NCI-H146 (cell line): ENCODE measurements around the gene EFTUD2.
"Not testable (repeated sequence)": the region's sequence is repeated elsewhere in the genome, so short reads cannot be mapped to it uniquely, and the experiment has no call there.

ENCODE experiments used
- DNase-seq: peaks from one replicate; lab custom pipeline; 2025; lab: John Stamatoyannopoulos, UW

Gene EFTUD2

DNA sequence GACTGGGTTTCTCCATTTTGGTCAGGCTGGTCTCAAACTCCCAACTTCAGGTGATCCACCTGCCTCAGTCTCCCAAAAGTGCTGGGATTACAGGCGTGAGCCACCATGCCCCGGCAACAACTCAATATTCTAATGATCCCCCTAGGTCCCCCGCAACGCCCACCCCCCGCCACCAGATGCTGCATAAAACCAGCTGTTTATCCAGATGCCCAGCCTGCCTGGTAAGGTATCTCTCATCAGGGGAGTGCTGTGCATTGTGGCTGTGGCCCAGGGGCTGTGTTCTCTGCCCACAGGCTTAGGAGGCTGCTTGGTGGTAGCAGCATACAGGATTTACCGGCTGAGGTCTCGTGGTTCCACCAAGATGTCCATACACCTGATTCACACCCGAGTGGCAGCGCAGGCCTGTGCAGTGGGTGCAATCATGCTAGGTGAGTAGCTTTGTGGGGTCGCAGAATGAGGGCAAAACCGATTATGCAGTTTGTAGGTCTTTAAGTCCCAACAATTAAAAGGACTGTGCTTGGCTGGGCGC lies 50.2 kb downstream of the EFTUD2 start:
- no peak for DNase-seq

DNA sequence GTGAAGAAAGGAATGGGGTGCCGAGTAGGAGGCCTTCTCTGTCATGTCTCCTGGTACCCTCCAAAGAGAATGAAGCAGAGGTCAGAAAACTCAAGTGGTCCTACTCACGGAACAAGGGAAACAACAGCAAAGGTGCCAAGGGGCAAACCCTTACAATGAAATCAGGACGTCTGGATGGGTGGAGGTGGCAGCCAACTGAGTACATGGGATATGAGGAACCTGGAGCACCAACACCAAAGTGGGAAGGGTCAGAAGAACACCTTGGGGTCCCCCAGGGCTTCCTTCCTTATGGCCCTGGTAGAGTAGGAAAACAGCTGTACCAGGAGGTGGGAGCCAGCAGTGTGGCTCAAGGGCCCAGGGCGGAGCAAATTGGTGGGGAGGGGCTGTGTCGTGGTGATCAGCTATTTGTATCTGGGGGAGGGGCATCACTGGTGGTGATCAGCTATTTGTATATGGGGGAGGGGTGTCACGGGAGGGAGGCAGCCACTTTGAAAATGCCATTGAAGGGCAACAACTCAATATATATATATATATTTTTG lies 50.9 kb downstream of the EFTUD2 start:
- no peak for DNase-seq

DNA sequence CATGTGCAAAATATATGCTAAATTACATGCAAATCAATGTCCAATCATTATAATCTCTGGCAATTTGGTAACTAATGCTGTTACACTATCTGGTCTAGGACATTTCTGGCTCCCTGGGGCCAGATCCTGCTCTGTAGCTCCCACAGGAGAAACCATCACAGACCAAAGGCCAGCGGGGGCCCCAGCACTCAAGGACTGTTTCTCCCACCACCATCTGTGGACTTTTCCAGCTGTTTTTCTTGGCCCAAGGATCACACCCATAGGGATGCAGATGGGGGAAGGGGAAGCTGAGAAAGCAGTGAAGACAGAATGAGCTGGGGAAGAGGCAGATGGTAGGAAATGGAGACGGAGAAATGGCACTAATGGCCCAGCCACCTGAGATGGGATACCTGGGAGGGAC lies 51.7 kb downstream of the EFTUD2 start, which contains the start of gene HIGD1B:
Gene HIGD1B, plus strand, starts transcription at position 298 of the 400 bp plus-strand sequence. CDS start 270 bp downstream, outside the sequence.
- DNase-seq, result no peak

DNA sequence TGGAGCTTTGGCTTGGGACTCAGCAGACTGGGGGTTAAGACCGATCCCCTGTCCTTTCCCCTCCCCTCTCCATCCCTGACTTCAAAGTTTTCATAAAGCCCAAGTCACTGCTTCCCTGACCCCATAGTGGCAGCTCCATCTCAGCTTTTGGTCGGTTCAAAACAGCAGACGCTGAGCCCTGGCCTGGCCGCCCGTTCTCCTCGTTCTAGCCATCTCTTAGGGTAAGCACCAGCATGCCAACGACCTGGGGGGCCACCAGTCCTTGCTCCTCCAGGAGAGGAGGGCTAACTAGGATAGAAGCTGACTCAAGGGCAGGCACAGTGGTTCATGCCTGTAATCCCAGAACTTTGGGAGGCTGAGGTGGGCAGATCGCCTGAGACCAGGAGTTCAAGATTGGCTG lies 53.0 kb downstream of the EFTUD2 start:
- DNase-seq, result no peak

DNA sequence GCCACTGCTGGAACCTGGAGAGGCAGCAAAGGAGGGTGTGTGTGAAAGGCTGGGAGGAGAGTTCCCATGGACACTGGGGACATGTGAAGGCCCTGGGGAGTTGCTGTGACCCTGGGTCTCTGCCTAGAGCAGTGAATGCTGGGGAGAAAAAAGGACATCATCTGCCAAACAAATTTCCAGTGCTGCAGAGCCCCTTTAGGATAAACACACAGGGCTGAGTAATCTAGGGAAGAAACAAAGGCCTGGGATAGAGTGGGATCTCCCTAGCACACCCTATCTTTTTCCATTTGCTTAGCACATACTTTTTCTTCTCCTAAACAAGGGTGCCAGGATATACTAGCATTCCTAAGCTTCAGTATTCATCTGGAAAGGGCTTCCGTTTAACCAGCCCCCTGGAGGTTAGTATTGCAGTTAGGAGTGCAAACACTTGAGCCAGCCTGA lies 54.8 kb downstream of the EFTUD2 start:
- no peak for DNase-seq

DNA sequence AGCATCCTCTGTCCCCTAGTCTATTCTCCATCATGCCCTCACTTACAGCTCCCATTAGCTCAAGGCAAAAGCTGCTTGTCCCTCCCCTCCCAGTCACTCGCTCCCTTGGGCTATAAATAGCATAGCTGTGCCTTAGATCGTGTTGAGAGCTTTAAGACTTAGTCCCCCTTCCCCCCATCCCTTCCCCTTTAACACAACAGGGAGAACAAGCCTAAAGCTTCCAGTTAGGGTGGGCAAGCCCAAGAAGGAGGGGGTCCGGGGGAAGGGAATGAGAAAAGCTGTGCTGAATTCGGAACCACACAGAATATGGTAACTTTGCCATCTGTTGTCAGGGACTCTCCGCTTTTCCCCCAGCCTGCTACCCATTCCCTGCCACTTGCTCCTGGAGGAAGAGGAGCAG lies 56.5 kb downstream of the EFTUD2 start:
- DNase-seq, result no peak

DNA sequence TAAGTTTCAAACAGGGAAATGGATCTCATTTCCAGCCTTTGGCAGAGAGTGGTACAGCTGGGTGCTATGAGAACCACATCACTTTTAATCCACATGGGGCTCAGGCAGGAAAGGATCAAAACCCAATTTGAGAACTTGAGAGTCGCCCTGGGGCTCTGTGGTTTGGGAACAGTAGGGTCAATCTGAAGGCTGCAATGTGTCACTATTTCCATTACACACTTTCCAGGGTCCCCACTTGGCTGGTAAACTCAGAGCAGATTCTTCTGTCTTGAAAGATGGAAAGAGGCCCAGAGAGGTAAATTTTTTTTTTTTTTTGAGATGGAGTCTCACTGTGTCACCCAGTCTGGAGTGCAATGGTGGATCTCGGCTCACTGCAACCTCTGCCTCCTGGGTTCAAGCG lies 58.3 kb downstream of the EFTUD2 start:
- DNase-seq, result no peak

DNA sequence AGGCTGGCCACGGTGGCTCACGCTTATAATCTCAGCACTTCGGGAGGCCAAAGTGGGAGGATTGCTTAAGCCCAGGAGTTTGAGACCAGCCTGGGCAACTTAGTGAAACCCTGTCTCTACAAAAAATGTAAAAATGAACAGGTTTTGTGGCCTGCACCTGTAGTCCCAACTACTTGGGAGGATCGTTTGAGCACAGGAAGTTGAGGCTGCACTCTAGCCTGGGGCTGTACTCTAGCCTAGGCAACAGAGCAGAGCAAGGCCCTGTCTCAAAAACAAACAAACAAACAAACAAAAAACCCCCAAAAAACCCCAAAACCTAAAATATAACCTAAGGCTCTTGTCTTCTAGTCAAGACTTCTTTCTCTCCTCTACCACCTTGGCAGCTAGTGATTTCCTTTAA lies 59.0 kb downstream of the EFTUD2 start:
- no peak for DNase-seq

DNA sequence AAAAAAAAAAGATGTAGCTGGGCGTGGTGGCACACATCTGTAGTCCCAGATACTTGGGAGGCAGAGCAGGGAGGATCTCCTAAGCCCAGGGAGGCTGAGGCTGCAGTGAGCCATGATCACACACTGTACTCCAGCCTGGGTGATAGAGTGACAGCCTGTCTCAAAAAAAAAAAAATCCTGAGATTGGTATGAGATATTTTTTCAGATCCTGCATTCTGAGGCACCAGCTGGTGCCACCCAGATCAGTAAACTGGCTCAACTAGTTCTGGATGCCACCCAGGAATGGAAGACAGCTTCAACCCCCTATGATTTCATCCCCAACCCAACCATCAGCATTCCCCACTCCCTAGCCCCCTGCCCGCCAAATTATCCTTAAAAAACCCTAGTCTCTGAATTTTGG lies 62.0 kb downstream of the EFTUD2 start:
- no peak for DNase-seq

DNA sequence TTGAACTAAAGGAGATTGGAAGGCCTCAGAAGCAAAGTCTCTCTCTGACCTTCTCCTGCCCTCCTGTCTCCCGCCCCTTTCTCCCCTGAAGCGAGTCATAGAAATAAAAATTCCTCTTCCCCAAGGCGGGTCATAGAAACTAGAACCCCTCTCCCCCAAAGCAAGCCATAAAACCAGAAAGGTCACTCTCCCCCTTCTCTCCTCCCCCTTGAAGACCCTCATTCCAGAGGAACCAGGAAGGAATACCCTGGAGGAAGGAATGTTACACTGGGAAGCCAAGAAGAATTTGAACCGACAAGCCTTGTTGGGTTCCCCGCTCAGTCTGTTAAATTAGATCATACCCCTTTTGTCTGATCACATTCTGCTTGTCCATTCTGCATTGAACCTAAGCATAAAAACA lies 66.4 kb downstream of the EFTUD2 start:
- no peak for DNase-seq

DNA sequence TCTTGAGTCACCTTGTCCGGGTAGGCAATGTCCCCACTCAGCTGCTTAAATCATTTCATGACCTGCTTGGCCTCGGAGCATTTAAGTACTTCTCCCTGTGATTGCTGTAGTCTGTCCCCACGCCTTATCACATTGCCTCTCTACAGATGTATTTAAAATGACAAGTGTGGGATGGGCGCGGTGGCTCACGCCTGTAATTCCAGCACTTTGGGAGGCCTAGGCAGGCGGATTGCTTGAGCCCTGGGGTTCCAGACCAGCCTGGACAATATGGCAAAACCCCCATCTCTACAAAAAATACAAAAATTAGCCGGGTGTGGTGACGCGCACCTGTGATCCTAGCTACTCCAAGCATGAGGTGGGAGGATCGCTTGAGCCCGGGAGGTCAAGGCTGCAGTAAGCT lies 67.9 kb downstream of the EFTUD2 start:
- no peak for DNase-seq

DNA sequence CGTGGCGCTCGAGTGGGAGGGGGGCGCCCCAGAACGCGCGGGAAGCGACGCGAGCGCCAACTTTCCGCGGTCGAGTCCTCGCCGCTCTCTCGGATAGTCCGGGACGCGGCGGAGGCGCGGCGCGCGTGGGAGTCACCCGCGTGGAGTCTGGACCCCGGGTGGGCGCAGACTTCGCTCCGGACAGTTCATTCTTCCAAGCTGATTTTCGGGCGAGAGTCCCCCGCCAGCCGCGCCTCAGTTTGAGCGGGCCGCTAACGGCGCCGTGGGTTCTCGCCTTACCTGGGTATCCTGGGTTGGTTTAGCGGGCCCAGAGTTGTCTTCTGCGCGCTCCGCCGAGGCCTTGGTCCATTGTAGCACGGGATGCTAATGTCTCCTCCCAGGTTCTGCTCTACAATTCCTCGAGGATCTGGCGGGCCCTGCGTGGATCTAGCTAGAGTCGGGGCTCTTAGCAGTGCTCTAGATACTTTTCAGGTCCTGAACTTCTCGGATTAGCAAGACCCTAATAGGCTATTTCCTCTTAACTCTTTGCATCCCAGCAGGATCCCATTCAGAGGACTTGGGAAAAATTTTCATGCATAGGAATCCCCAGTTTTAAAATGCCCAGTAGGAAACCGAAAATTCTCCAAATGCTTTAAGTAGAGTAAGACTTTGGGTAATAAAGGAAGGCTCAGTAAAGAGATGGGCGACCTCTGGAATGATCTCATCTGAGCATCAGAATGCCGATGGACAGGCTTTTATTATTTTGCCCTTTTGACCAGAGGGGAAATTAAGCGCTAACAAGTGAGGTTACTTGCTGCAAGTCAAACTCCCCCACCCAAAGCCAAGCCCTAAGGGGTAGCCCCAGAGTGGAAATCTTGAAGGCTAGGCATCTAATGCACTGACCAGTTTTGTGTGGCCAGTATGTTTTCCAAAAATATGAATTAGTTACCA lies 68.6 kb downstream of the EFTUD2 start:
- no peak for DNase-seq

DNA sequence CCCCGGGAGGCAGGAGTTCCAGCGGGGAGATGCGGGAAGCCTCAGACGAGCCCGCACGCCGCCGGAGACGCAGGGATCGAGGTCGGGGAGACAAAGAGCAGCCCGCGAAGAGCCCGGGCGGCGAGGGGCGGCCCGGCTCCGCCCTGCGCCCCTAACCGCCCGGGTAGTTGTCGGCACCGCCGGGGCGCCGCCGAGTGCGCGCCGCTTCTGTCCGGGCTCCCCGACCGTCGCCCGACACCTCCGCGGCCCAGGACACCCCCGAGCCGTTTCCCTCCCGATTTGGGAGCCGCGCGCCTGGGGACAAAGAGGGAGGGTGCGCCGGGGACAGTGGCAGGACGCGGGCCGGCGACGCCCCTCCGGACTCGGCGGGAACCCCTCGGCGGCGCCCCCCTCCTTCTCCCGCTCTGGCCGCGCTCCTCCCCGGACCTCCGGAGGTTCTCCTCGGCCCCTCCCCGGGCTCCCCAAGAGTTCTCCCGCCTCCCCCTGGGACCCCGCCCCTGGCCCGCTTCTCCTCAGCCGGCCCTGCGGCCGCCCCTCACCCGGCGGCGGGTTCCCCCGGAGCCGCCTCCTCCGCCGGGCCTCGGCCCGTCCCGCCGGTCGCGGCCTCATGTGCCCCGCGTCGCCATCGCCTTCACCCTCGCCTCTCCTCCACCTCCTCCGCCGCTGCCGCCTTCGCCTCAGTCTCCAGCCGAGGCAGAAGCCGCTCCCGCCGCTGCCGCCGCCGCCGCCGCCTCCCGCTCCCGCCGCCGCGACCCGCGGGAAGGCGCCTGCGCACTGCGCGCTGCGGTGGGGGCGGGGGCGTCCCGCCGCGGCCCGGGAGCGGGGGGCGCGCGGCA lies 69.5 kb downstream of the EFTUD2 start, which contains the start of gene GJC1:
Gene GJC1, minus strand, starts transcription at position 765 of the 836 bp plus-strand sequence. CDS start 24,470 bp downstream, outside the sequence.
- DNase-seq, result peak; percentile 46

DNA sequence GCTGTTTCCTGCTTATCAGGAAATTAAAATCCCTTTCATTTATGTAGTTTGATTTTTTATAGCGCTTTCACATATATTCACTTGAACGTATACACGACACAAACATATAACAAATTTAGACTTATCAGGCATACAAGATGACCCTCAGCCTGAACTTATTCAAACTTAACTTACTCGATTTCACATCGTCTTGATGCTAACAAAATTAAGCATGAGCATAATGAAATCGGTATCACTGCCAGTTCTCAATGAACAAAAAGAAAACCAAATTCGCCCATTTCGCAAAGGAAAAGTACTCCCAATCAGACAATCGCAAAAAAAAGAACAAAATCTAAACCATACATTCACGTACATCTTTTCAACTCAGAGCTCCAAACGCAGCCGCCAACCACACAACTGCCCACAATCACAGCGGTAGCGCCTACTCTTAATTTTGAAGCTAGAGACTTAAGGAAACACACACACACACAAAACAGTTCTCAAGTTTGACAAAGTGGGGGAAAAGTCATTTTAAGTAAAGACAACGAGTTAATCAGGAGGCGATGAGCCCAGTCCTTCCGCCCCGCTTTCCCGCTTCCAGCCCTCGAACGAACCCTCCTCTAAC lies 70.2 kb downstream of the EFTUD2 start:
- no peak for DNase-seq

DNA sequence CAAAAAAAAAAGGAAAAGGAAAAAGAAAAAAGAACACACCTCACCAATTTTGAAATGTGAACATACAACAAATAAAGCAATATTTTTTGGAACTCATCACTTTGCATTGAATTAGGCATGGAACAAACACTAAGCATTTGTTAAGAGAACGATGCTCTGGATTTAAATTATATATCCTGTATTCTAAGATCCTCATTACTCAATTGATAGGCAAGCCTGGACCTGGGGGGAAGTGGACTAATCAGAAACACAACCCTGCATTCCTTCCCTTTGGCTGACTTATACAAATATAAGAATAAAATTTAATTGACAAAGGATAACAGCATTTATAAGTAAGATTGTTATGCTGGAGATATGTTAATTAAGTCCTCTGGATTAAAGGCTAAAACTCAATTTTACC lies 71.4 kb downstream of the EFTUD2 start:
- DNase-seq, result no peak

DNA sequence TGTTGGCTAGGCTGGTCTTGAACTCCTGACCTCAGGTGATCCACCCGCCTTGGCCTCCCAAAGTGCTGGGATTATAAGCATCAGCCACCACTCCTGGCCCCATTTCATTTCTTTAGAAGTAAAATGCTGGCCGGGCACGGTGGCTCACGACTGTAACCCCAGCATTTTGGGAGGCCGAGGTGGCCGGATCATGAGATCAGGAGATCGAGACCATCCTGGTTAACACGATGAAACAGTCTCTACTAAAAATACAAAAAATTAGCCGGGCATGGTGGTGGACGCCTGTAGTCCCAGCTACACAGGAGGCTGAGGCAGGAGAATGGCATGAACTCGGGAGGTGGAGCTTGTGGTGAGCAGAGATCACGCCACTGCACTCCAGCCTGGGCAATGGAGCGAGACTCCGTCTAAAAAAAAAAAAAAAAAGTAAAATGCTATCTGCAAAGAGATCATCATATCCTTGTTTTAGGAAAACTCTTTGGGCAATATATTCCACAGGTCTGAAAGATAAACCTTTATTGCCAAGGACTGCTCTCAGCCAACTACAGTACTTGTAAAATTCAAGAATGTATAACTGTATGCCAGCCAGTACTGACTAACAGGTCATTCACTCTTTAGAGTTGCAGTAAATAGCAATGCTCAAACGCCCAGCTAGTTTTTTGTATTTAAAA lies 73.0 kb downstream of the EFTUD2 start:
- DNase-seq, result no peak

DNA sequence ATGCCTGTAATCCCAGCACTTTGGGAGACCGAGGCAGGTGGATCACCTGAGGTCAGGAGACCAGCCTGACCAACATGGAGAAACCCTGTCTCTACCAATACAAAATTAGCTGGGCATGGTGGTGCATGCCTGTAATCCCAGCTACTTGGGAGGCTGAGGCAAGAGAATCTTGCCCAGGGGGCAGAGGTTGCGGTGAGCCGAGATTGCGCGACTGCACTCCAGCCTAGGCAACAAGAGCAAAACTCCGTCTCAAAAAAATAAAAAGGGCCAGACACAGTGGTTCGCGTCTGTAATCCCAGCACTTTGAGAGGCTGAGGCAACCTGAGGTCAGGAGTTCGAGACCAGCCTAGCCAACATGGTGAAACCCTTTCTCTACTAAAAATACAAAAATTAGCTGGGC lies 74.0 kb downstream of the EFTUD2 start:
- not testable (repeated sequence) for DNase-seq

DNA sequence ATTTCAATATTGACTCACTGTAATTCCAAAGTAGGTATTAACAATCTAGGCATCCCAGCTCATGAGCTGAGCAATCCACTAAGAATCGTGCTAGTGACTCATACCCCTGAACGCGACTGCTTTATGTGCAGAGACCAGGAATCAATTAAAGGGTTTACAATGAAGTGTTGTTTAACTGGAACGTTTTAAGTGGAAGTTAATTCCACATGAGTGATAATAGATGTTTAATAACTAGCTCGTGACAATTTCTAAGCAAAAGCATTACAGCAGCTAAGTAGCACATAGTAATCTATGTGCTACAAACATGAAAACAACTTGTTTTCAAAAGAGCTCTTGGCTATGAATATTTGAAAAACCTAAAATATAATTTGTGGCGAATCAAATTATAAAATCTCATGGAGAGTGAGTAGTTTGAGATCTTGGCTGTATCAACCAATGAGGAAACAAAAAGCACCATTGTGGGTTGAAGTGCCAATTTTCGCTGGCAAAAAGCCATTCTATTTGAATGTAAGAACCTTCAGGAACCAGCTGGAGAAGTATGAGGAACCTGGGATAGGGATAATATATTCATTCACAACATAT lies 78.5 kb downstream of the EFTUD2 start:
- DNase-seq, result peak; percentile 81

DNA sequence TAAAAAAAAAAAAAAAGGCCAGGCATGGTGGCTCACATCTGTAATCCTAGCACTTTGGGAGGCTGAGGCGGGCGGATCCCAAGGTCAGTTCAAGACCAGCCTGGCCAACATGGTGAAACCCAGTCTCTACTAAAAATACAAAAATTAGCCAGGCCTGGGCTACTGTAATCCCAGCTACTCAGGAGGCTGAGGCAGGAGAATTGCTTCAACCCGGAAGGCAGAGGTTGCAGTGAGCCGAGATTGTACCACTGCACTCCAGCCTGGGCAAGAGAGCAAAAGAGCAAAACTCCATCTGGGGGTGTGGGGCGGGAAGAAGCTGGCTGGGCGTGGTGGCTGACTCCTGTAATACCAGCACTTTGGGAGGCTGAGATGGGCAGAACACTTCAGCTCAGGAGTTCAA lies 80.7 kb downstream of the EFTUD2 start:
- DNase-seq, result not testable (repeated sequence)

DNA sequence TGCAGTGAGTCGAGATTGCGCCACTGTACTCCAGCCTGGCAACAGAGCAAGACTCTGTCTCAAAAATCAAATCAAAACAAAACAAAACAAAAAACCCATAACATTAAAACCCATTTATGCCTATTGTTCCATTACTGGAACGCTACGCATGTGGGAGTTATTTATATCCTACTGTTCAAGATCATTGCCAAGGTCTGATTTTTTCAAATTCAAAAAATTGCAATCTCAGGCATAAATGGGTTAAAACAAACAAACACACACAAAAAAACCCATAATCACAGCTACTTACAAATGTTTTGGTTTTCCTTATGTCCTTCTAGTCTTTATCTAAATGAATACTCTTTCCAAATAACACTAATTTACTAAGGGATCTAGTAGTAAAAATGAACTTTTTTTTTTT lies 87.0 kb downstream of the EFTUD2 start:
- no peak for DNase-seq
